Measurements from ENCODE around the gene FMNL1. TPM values are rescaled to one million over a fixed set of nuclear protein-coding genes. Genes with fewer than 3 reads are reported as not detected.
A peak's percentile ranks its signal among the peaks of the same experiment; 100 is the strongest.

The FMNL1 gene
- total and polyA plus RNA-seq, 10 of the 15 experiments (the other 5 are each of a cell fraction or from before 2014, with no cell fraction given) = 3.3 to 108 (median 19.5) TPM

DNA sequence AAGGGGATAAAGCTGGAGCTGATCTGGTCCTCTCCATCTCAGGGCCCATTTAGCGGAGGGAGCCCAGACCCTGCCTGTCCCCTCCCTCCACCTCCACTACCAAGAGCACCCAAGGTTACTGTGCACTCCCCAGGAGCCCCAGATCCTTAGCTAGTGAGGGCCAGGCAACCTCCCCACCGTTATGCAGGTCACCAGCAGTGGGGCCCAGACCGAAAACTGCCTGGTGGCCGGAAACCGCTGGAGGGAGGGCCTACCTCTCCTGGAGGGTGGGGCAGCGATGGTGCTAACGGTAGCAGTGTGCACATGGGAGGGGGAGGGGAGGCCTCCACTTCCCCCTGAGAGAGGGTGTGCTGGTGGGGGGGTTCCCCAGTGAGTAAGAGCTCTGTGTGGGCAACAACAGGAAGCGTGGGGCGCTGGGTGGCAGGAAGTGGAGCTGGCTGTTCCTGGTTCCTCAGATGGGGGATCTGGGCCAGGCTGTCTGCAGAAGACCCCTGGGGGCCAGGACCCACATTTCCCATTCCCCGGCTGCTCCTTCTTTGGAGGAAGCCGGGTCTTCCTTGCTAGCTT is 4.4 kb downstream of the FMNL1 start:
- intact Hi-C loops (cut with micrococcal nuclease; ENCODE audit: unreplicated experiment) = loop anchor here (5.0 kb wide), 1 partner anchor 91 kb away; the partner anchor contains the start of gene MAP3K14
- H3K4me1 ChIP-seq (ENCODE audit: control insufficient read depth, insufficient read depth, low read length) = peaks cover 74% of the 10 kb centered on the region
- peak overlapping the region; percentile 92 for H3K9ac ChIP-seq (ENCODE audit: control insufficient read depth, insufficient read depth, low read length)
- TF ChIP-seq MTA3 (IDR thresholded peaks at IDR 0.05; ENCODE audit: borderline replicate concordance, low read length) (no peak), NR2C1 (IDR thresholded peaks at IDR 0.05) (no peak), FOXK2 (IDR thresholded peaks at IDR 0.05) (peak; percentile 29; the same call in 1 of the 2 replicates), ASH2L (IDR thresholded peaks at IDR 0.05; ENCODE audit: borderline replicate concordance, low read depth) (0 out of 2 replicates have a peak, but pooled peaks have one; percentile 53), ZNF384 (IDR thresholded peaks at IDR 0.05; ENCODE audit: borderline replicate concordance, low read depth, low read length) (no peak), HDAC6 (IDR thresholded peaks at IDR 0.05; ENCODE audit: unreplicated experiment) (no peak), ETV6 (conservative IDR thresholded peaks at IDR 0.05 in 1 of 2, IDR thresholded peaks at IDR 0.05 in 1 of 2; ENCODE audit: borderline replicate concordance in 1 of 2, low read depth in 1 of 2) (peak in 1 of 2 experiments; percentile 91; a peak in 2 of 4 replicates), YY1 (IDR thresholded peaks at IDR 0.05; ENCODE audit: low read depth, low read length) (peak; percentile 15; the same call in 1 of the 2 replicates), NFXL1 (IDR thresholded peaks at IDR 0.05; ENCODE audit: borderline replicate concordance) (no peak), BMI1 (IDR thresholded peaks at IDR 0.05; ENCODE audit: borderline replicate concordance) (no peak), POLR2AphosphoS2 (IDR thresholded peaks at IDR 0.05; ENCODE audit: low read depth, low read length) (peak; percentile 67), ZNF24 (IDR thresholded peaks at IDR 0.05) (no peak), NR2C2 (IDR thresholded peaks at IDR 0.05; ENCODE audit: borderline replicate concordance, control insufficient read depth, insufficient read length, low read depth) (no peak), RELA (IDR thresholded peaks at IDR 0.05; ENCODE audit: borderline replicate concordance, partially characterized antibody) (peak; percentile 91), CBFB (IDR thresholded peaks at IDR 0.05; ENCODE audit: low read depth) (peak; percentile 86; the same call in 1 of the 2 replicates), MTA2 (IDR thresholded peaks at IDR 0.05; ENCODE audit: low read depth) (peak; percentile 84), RB1 (IDR thresholded peaks at IDR 0.05; ENCODE audit: borderline replicate concordance) (no peak)
- TF ChIP-seq, protein P1, sequence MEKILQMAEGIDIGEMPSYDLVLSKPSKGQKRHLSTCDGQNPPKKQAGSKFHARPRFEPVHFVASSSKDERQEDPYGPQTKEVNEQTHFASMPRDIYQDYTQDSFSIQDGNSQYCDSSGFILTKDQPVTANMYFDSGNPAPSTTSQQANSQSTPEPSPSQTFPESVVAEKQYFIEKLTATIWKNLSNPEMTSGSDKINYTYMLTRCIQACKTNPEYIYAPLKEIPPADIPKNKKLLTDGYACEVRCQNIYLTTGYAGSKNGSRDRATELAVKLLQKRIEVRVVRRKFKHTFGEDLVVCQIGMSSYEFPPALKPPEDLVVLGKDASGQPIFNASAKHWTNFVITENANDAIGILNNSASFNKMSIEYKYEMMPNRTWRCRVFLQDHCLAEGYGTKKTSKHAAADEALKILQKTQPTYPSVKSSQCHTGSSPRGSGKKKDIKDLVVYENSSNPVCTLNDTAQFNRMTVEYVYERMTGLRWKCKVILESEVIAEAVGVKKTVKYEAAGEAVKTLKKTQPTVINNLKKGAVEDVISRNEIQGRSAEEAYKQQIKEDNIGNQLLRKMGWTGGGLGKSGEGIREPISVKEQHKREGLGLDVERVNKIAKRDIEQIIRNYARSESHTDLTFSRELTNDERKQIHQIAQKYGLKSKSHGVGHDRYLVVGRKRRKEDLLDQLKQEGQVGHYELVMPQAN (conservative IDR thresholded peaks at IDR 0.05) = peak; percentile 30; the same call in 1 of the 2 replicates
- TF ChIP-seq, protein P2, sequence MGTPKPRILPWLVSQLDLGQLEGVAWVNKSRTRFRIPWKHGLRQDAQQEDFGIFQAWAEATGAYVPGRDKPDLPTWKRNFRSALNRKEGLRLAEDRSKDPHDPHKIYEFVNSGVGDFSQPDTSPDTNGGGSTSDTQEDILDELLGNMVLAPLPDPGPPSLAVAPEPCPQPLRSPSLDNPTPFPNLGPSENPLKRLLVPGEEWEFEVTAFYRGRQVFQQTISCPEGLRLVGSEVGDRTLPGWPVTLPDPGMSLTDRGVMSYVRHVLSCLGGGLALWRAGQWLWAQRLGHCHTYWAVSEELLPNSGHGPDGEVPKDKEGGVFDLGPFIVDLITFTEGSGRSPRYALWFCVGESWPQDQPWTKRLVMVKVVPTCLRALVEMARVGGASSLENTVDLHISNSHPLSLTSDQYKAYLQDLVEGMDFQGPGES (IDR thresholded peaks at IDR 0.05) = no peak

More for the DNA sequence above, 4.4 kb downstream of the FMNL1 start:
- FAIRE-seq (peak; percentile 80), ATAC-seq (peak; percentile 56), DNase-seq (ENCODE audit: low read depth, low spot score) (peak; percentile 95)
- ChIA-PET RAD21 (ENCODE audit: unreplicated experiment) (interaction anchor here (0.6 to 2.3 kb wide), 21 partner anchors 9 to 450 kb away, joined by 3 to 22 read pairs (median 4); partner anchors contain the start of genes ACBD4, HEXIM1, HEXIM2 and MAP3K14), SMC1A (ENCODE audit: uncharacterized antibody, unreplicated experiment) (interaction anchor here (0.7 to 4.6 kb wide), 19 partner anchors 9 to 177 kb away, joined by 3 to 22 read pairs (median 4); partner anchors contain the start of genes ACBD4, HEXIM2 and MAP3K14), CTCF (interaction anchor here (0.7 to 2.7 kb wide), 15 partner anchors 8 to 202 kb away, joined by 3 to 26 read pairs (median 5); partner anchors contain the start of genes ACBD4, HEXIM1, HEXIM2 and MAP3K14), POLR2A (interaction anchor here (0.5 to 11.4 kb wide), 17 partner anchors 9 to 206 kb away, joined by 3 to 140 read pairs (median 4); partner anchors contain the start of genes HEXIM1, HEXIM2 and MAP3K14)
- no TSS peak for BruUV-seq (replicated peaks)
- H4K20me1 ChIP-seq (ENCODE audit: control insufficient read depth, insufficient read depth) = no peaks in the 10 kb centered on the region
- H2AFZ ChIP-seq (ENCODE audit: control insufficient read depth, low read depth, low read length) = no peak overlapping the region
- peaks cover 95% of the 10 kb centered on the region for H3K79me2 ChIP-seq (ENCODE audit: control insufficient read depth, insufficient read depth, low read length)
- peak overlapping the region; percentile 89 for H3K4me3 ChIP-seq
- 2% methylated on average over 11 of the region's 11 CpGs for WGBS (ENCODE audit: insufficient coverage, insufficient replicate concordance, low lambda C conversion rate, missing lambda C conversion rate)
- no peaks in the 10 kb centered on the region for H3K27me3 ChIP-seq (replicated peaks in 1 of 2; ENCODE audit: control insufficient read depth in 2 of 2, insufficient read depth in 2 of 2, low read length in 1 of 2)
- H3K9me3 ChIP-seq (replicated peaks; ENCODE audit: control insufficient read depth, insufficient read depth, low read length) = no peaks in the 10 kb centered on the region
- peak overlapping the region; percentile 100 for H3K27ac ChIP-seq (ENCODE audit: control insufficient read depth, insufficient read depth)
- H3K4me2 ChIP-seq (ENCODE audit: control insufficient read depth, insufficient read depth) = peak overlapping the region; percentile 100
- in situ Hi-C loops (cut with MboI) = no loop called here
- H3K36me3 ChIP-seq (ENCODE audit: control insufficient read depth in 2 of 2, insufficient read depth in 2 of 2, low read length in 1 of 2) = peaks cover 0 to 3% of the 10 kb centered on the region in 2 experiments; a peak in 1 of 4 replicates
